Measurements from ENCODE around the gene KBTBD6.

KBTBD6 gene

GRCh38 chr13:41145136-41145908 is 12.7 kb upstream of the KBTBD6 start:
- TF ChIP-seq GATA1 (IDR thresholded peaks at IDR 0.05; ENCODE audit: low read depth, low read length) (no peak), POLR2A (IDR thresholded peaks at IDR 0.05; ENCODE audit: low read length) (no peak)
- DNase-seq: no peak

- TF ChIP-seq GATA1 (IDR thresholded peaks at IDR 0.05; ENCODE audit: low read depth, low read length): no peak
- no peak for TF ChIP-seq POLR2A (IDR thresholded peaks at IDR 0.05; ENCODE audit: low read length)
- DNase-seq: no peak
These were observed 12.0 kb upstream of the KBTBD6 start for GRCh38 chr13:41144576-41144975.

GRCh38 chr13:41139296-41139966 is 6.8 kb upstream of the KBTBD6 start:
- no peak for DNase-seq

GRCh38 chr13:41137951-41138350 is 5.3 kb upstream of the KBTBD6 start:
- no peak for DNase-seq
- no peak for TF ChIP-seq GATA1 (IDR thresholded peaks at IDR 0.05; ENCODE audit: low read depth, low read length)
- no peak for TF ChIP-seq POLR2A (IDR thresholded peaks at IDR 0.05; ENCODE audit: low read length)

More at GRCh38 chr13:41139296-41139966, 6.8 kb upstream of the KBTBD6 start:
- TF ChIP-seq POLR2A (IDR thresholded peaks at IDR 0.05; ENCODE audit: low read length): no peak
- no peak for TF ChIP-seq GATA1 (IDR thresholded peaks at IDR 0.05; ENCODE audit: low read depth, low read length)

GRCh38 chr13:41137241-41137640 is 4.6 kb upstream of the KBTBD6 start:
- no peak for DNase-seq
- no peak for TF ChIP-seq POLR2A (IDR thresholded peaks at IDR 0.05; ENCODE audit: low read length)

- DNase-seq: peak; percentile 31 to 64
- no peak for TF ChIP-seq POLR2A (IDR thresholded peaks at IDR 0.05; ENCODE audit: low read length)
- TF ChIP-seq GATA1 (IDR thresholded peaks at IDR 0.05; ENCODE audit: low read depth, low read length): no peak
These were observed 3.9 kb upstream of the KBTBD6 start for GRCh38 chr13:41136396-41137031.

- DNase-seq: peak in 1 of 2 experiments; percentile 29
- no peak for TF ChIP-seq GATA1 (IDR thresholded peaks at IDR 0.05; ENCODE audit: low read depth, low read length)
- no peak for TF ChIP-seq POLR2A (IDR thresholded peaks at IDR 0.05; ENCODE audit: low read length)
These were observed 1.3 kb upstream of the KBTBD6 start for GRCh38 chr13:41133951-41134350.

- peak; percentile 34 to 38 for DNase-seq
These were observed 716 bp downstream of the KBTBD6 start for GRCh38 chr13:41131660-41132511.

GRCh38 chr13:41131189-41131588 is 1.4 kb downstream of the KBTBD6 start:
- peak; percentile 49 to 78 for DNase-seq

- peak; percentile 34 to 45 for DNase-seq
These were observed 2.2 kb downstream of the KBTBD6 start for GRCh38 chr13:41130356-41130755.

GRCh38 chr13:41127701-41128100 is 4.9 kb downstream of the KBTBD6 start:
- TF ChIP-seq GATA1 (IDR thresholded peaks at IDR 0.05; ENCODE audit: low read depth, low read length) (no peak), POLR2A (IDR thresholded peaks at IDR 0.05; ENCODE audit: low read length) (no peak)

More at GRCh38 chr13:41130356-41130755, 2.2 kb downstream of the KBTBD6 start:
- no peak for TF ChIP-seq POLR2A (IDR thresholded peaks at IDR 0.05; ENCODE audit: low read length)
- TF ChIP-seq GATA1 (IDR thresholded peaks at IDR 0.05; ENCODE audit: low read depth, low read length): no peak

GRCh38 chr13:41122838-41123237 is 9.8 kb downstream of the KBTBD6 start:
- TF ChIP-seq GATA1 (IDR thresholded peaks at IDR 0.05; ENCODE audit: low read depth, low read length) (no peak), POLR2A (IDR thresholded peaks at IDR 0.05; ENCODE audit: low read length) (no peak)
- no peak for DNase-seq

More at GRCh38 chr13:41127701-41128100, 4.9 kb downstream of the KBTBD6 start:
- DNase-seq: peak; percentile 8 to 25

GRCh38 chr13:41117869-41118268 is 14.7 kb downstream of the KBTBD6 start:
- TF ChIP-seq GATA1 (IDR thresholded peaks at IDR 0.05; ENCODE audit: low read depth, low read length) (no peak), POLR2A (IDR thresholded peaks at IDR 0.05; ENCODE audit: low read length) (no peak)
- no peak for DNase-seq

GRCh38 chr13:41111454-41111853 is 21.1 kb downstream of the KBTBD6 start:
- TF ChIP-seq POLR2A (IDR thresholded peaks at IDR 0.05; ENCODE audit: low read length) (no peak), GATA1 (IDR thresholded peaks at IDR 0.05; ENCODE audit: low read depth, low read length) (no peak)
- no peak for DNase-seq
